Muscle layer of colon (tissue), 2 donors: ENCODE data around the gene P2RX2.

Experiments
- H3K27ac ChIP-seq: one replicate; pipeline ENCODE4 v1.7.0; 2013; ENCODE audit warnings: low read depth, mild to moderate bottlenecking, low read length, moderate library complexity
- H3K27me3 ChIP-seq, 2 donors: one replicate each; pipeline ENCODE4 v1.7.0; 2013; ENCODE audit warnings: low read length in 2 of 2, mild to moderate bottlenecking in 2 of 2; ENCODE audit not compliant: insufficient read depth in 2 of 2, control insufficient read depth in 1 of 2
- H3K36me3 ChIP-seq: one replicate; pipeline ENCODE4 v1.7.0; 2013; ENCODE audit warnings: mild to moderate bottlenecking, low read length; ENCODE audit not compliant: insufficient read depth
- H3K4me1 ChIP-seq: one replicate; pipeline ENCODE4 v1.7.0; 2013; ENCODE audit warnings: mild to moderate bottlenecking, low read length; ENCODE audit not compliant: insufficient read depth
- H3K4me3 ChIP-seq, 2 donors: one replicate each; pipeline ENCODE4 v1.7.0; 2013; ENCODE audit warnings: low read length in 2 of 2, low read depth in 1 of 2, mild to moderate bottlenecking in 1 of 2, moderate library complexity in 1 of 2
- H3K9ac ChIP-seq: one replicate; pipeline ENCODE4 v1.7.0; 2013; ENCODE audit warnings: low read length
- H3K9me3 ChIP-seq: one replicate; pipeline ENCODE4 v1.7.0; 2013; ENCODE audit warnings: mild to moderate bottlenecking, low read length
- donor health status: abdominal sarcoma.
- donor health status: Adenocarcinoma of cecum.

P2RX2 gene

GRCh38 chr12:132664206-132665148, 45.9 kb downstream of the P2RX2 start:
- H3K36me3 ChIP-seq: peaks cover 53% of the 10 kb centered on the region
- no peak overlapping the region for H3K9ac ChIP-seq
- no peaks in the 10 kb centered on the region for H3K27me3 ChIP-seq
- H3K4me3 ChIP-seq: no peak overlapping the region
- H3K27ac ChIP-seq: no peak overlapping the region
- H3K9me3 ChIP-seq: no peaks in the 10 kb centered on the region
- no peaks in the 10 kb centered on the region for H3K4me1 ChIP-seq

- Histone ChIP-seq H3K4me1 (no peaks in the 10 kb centered on the region), H3K4me3 (no peak overlapping the region), H3K27me3 (no peaks in the 10 kb centered on the region), H3K27ac (no peak overlapping the region), H3K9me3 (no peaks in the 10 kb centered on the region), H3K9ac (no peak overlapping the region), H3K36me3 (peaks cover 48% of the 10 kb centered on the region)
Observed at GRCh38 chr12:132665149-132665491, 46.5 kb downstream of the P2RX2 start.

GRCh38 chr12:132665794-132666193, 47.2 kb downstream of the P2RX2 start:
- Histone ChIP-seq H3K27ac (no peak overlapping the region), H3K4me1 (no peaks in the 10 kb centered on the region), H3K9me3 (no peaks in the 10 kb centered on the region), H3K9ac (no peak overlapping the region), H3K27me3 (no peaks in the 10 kb centered on the region), H3K4me3 (no peak overlapping the region), H3K36me3 (peaks cover 42% of the 10 kb centered on the region)

- no peak overlapping the region for H3K27ac ChIP-seq
- no peaks in the 10 kb centered on the region for H3K9me3 ChIP-seq
- H3K9ac ChIP-seq: no peak overlapping the region
- H3K27me3 ChIP-seq: no peaks in the 10 kb centered on the region
- H3K36me3 ChIP-seq: peaks cover 29% of the 10 kb centered on the region
- no peaks in the 10 kb centered on the region for H3K4me1 ChIP-seq
- H3K4me3 ChIP-seq: no peak overlapping the region
Observed at GRCh38 chr12:132668191-132669088, 49.9 kb downstream of the P2RX2 start.

GRCh38 chr12:132669166-132669879, 50.7 kb downstream of the P2RX2 start:
- H3K36me3 ChIP-seq: peaks cover 25% of the 10 kb centered on the region
- H3K27ac ChIP-seq: no peak overlapping the region

More at GRCh38 chr12:132669166-132669879, 50.7 kb downstream of the P2RX2 start:
- H3K4me1 ChIP-seq: no peaks in the 10 kb centered on the region
- no peaks in the 10 kb centered on the region for H3K9me3 ChIP-seq
- H3K27me3 ChIP-seq: no peaks in the 10 kb centered on the region
- H3K9ac ChIP-seq: no peak overlapping the region
- no peak overlapping the region for H3K4me3 ChIP-seq
